GM18909 (cell line): ENCODE measurements around the gene HOXD4.

Source experiments
- ATAC-seq: cut with Tn5 transposase; IDR thresholded peaks from one replicate; pipeline ENCODE4 v1.9.1; 2021; ENCODE audit warnings: mild to moderate bottlenecking; ENCODE audit not compliant: unreplicated experiment, poor library complexity

HOXD4 gene

GRCh38 chr2:176165370-176166050 lies 14.2 kb downstream of the HOXD4 start:
- no peak for ATAC-seq

- ATAC-seq, result no peak
Observed at GRCh38 chr2:176166272-176166671, 14.9 kb downstream of the HOXD4 start.

GRCh38 chr2:176167398-176167797 lies 16.0 kb downstream of the HOXD4 start:
- ATAC-seq, result no peak

- no peak for ATAC-seq
Observed at GRCh38 chr2:176169181-176169580, 17.8 kb downstream of the HOXD4 start.

GRCh38 chr2:176169711-176170110 lies 18.4 kb downstream of the HOXD4 start:
- no peak for ATAC-seq

- ATAC-seq, result no peak
Observed at GRCh38 chr2:176170602-176171305, 19.4 kb downstream of the HOXD4 start.

DNA sequence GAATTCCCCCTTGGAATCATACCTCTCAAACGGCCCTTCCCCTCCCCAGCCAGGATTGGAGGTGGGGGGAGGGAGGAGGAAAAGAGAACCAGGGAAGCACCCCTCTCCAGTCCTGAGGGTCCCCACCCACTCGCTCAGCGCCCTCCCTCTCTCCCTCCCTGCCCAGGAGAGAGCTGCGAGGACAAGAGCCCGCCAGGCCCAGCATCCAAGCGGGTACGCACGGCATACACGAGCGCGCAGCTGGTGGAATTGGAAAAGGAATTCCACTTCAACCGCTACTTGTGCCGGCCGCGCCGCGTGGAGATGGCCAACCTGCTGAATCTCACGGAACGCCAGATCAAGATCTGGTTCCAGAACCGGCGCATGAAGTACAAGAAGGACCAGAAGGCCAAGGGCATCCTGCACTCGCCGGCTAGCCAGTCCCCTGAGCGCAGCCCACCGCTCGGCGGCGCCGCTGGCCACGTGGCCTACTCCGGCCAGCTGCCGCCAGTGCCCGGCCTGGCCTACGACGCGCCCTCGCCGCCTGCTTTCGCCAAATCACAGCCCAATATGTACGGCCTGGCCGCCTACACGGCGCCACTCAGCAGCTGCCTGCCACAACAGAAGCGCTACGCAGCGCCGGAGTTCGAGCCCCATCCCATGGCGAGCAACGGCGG lies 20.1 kb downstream of the HOXD4 start:
- no peak for ATAC-seq

GRCh38 chr2:176172007-176172894 lies 20.9 kb downstream of the HOXD4 start:
- ATAC-seq, result no peak

- ATAC-seq, result no peak
Observed at GRCh38 chr2:176172895-176173566, 21.7 kb downstream of the HOXD4 start.

GRCh38 chr2:176173567-176174381 lies 22.4 kb downstream of the HOXD4 start:
- no peak for ATAC-seq

GRCh38 chr2:176174382-176174823 lies 23.1 kb downstream of the HOXD4 start:
- no peak for ATAC-seq

DNA sequence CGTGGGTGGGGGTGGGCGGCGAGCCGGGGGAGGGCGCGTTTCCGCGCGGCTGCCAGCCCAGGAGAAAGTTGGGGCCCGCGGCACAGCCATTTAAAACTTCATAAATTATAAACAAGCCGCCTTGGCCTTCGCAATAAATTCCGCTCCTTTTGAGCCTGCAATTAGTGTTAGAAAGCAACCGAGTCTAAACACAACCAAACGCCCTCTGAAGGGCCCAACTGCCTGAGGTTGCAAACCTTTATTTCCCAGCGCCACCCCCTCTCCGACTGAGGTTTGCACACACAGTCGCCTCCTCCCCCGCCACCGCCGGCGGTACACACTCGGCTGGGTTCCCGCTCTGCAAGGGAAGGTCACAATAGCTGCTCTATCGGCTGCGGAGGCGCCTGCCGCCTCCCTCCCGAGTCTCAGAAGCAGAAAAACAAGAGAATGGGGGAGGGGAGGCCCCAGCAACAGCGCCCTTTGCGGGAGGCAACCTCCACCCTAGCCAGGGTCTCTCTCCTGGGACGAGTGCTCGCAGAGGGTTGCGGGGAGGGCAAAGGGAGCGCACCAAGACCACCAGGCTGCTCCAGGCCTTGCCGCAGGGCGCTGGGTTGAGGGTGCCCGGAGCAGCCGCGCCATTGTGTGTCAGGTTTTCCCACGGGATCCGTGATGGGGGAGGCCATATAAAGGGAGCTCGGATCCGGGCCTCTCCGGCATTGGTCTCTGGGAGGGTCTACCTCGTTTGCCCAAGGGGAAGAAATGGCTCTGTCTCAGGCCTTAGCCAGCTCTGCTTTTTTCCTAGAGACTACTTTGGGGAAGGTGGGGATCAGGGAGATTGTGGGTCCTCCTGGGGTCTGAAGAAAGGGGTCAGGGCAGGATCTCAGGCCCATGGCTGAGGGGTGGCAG lies 23.7 kb downstream of the HOXD4 start:
- no peak for ATAC-seq

DNA sequence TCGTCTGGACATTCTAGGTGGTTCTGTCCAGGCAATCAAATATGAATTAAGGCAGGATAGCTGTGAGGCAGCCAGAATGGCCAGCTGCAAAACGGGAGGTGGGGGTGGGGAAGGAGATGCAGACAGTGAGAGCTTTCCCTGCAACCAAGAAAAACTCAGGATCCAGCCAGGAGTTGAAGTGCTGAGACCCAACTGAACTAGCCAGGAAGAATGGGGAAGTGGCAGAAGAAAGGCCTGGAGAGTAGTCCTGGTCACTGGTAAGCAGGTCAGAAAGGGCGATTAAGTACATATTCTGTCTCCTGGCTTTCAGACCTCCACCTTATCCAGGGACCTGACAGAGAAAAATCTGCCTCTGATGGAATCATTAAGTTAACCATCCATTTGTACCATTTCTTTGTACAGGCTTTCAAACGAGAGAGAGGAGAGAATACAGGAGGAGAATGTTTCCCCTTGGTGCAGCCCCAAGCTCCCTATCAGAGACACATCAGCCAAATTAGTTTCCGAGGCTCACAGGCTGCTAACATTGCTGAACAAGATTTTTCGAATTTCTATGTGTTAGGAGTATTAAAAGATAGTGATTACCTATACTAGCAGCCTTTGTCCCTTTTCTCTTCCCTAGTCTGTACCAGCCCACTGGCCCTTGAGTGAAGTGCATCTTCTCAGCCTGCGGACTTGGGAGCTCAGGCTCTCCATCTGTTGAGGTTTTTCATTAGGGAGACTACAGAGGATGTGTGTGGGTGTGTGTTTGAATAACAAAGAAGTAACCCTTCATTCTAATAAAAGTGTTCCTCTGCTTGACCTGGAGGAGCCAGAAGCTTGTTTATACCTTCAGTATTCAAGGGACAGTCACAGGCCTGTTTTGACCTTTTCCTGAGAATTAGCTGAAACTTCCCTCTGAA lies 24.6 kb downstream of the HOXD4 start:
- no peak for ATAC-seq

DNA sequence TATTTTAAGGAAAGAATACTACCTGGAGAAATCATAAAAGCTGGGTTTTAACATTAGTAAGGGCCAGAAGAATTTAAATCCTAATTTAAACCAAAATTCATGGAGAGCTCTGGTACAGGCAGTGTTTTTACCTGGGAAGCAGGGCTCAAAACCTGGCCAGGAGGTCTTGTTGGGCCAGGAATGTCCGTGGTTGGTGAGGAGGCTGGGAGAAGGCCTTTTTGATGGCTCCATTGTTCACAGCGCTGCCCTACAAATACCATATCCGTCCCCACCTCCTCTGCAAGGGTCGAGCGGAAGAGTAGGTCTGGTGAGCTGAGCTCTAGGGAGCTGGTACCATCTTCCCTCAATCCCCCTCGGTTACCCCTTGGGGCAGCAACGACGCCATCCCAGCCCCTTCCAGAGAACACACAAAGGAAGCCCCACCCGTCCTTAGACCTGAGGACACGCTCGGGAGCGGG lies 26.3 kb downstream of the HOXD4 start:
- ATAC-seq, result no peak

DNA sequence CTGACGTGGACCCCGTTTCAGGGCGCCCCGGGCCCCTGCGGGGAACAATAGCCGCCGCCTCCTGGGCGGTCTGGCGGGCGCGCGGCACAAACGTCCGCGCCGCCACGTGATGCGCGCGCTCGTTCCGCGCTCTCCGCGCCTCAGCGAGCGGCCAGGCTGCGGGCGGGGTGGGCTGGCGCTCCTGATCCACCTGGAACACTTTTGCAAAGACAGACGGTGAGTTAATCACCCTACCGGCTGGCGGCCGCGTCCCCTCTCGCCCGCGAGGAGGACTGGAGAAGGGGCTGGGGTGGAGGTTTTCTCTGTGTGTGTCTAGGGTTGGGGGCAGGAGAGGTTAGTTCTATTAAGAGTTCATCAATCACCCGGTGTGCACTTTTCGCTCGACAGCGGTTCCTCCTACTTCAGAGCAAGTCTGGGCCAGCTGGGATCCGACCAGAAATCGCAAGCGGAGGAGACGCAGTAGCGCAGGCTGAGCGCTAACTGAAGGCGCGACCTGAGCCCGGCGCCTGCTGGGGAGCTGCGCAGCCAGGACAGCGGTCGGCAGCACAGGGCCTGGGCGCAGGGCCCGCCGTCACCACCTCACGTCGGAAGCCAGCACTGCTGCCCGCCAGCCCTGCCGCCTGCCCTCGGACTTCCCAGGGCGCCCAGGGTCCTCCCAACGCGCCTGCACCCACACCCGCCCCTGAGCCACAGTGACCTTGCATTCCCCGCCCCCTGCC lies 26.8 kb downstream of the HOXD4 start:
- ATAC-seq, result no peak

- no peak for ATAC-seq
Observed at GRCh38 chr2:176178757-176179295, 27.5 kb downstream of the HOXD4 start.
